HCT116 (cell line): ENCODE results near the gene LYRM4. TPM values are rescaled to one million over a fixed set of nuclear protein-coding genes. Genes with fewer than 3 reads are reported as not detected.

Experiments
- ATAC-seq: fragments of 200-7000 bp; cut with Tn5 transposase; 2 replicates; pipeline ENCODE4 v1.9.1; 2020; ENCODE audit warnings: mild to moderate bottlenecking, moderate library complexity
- BruUV-seq: library from RNA; stranded (reverse); fragments of 400-500 nt; replicated peaks from 2 replicates; lab custom pipeline; 2021; lab: Mats Ljungman, UMichigan
- CTCF ChIA-PET: fragments of 300-600 bp; sonication (Branson Sonifier 250); formaldehyde crosslinking; loops from one replicate; lab custom pipeline; 2021; ENCODE audit warnings: antibody characterized with exemption; lab: Charles Lee
- POLR2A ChIA-PET: fragments of 300-600, 350-600 bp; sonication (Branson Sonifier 250); formaldehyde crosslinking; loops from one replicate; lab custom pipeline; 2021; ENCODE audit warnings: antibody characterized with exemption; lab: Charles Lee
- RAD21 ChIA-PET, 2 experiments: fragments of 300-600 bp; sonication (Branson Sonifier 250); formaldehyde crosslinking; loops; one replicate each; lab custom pipeline; 2023; ENCODE audit warnings: low total read pairs in 2 of 2; ENCODE audit not compliant: uncharacterized antibody in 2 of 2, unreplicated experiment in 2 of 2, low non-redundant PET in 1 of 2; lab: Charles Lee
- DNase-seq: peaks from one replicate; pipeline ENCODE4 v3.0.0-alpha.2; 2010; ENCODE audit warnings: low read depth, low spot score
- H2AFZ ChIP-seq: fragments of 200-600 bp; shearing (Covaris generic), sonication (generic); 2 replicates; pipeline ENCODE4 v1.6.1; 2017; ENCODE audit warnings: low read depth, mixed run types, mixed read lengths, antibody characterized with exemption, low read length; ENCODE audit not compliant: poor library complexity, severe bottlenecking
- H3K27ac ChIP-seq: 2 replicates; pipeline ENCODE4 v1.5.1; 2012; ENCODE audit warnings: low read depth, low read length
- H3K27me3 ChIP-seq: fragments of 200-600 bp; sonication (generic); 2 replicates; pipeline ENCODE4 v1.6.1; 2016; ENCODE audit warnings: mixed run types, low read length, mixed read lengths; ENCODE audit not compliant: insufficient read depth
- H3K36me3 ChIP-seq, 2 experiments: fragments of 200-500 bp in 1 of 2; fragments of 200-600 bp in 1 of 2; sonication (Bioruptor generic) in 1 of 2; sonication (generic) in 1 of 2; 2 replicates each; pipeline versions ENCODE4 v1.5.1 to v1.6.1; 2014 to 2016; ENCODE audit warnings: low read length in 2 of 2, inconsistent platforms in 1 of 2, mixed read lengths in 1 of 2, mixed run types in 1 of 2; ENCODE audit not compliant: insufficient read depth in 2 of 2, control insufficient read depth in 1 of 2
- H3K4me1 ChIP-seq, 2 experiments: fragments of 200-600 bp in 1 of 2; sonication (generic) in 1 of 2; 2 replicates each; pipeline versions ENCODE4 v1.5.1 to v1.6.1; 2012 to 2017; ENCODE audit warnings: low read length in 2 of 2, inconsistent platforms in 1 of 2, mild to moderate bottlenecking in 1 of 2, mixed read lengths in 1 of 2, mixed run types in 1 of 2, moderate library complexity in 1 of 2; ENCODE audit not compliant: insufficient read depth in 2 of 2, control insufficient read depth in 1 of 2
- H3K4me2 ChIP-seq: fragments of 200-600 bp; sonication (generic); 2 replicates; pipeline ENCODE4 v1.6.1; 2017; ENCODE audit warnings: mixed run types, low read length, mixed read lengths
- H3K4me3 ChIP-seq, 2 experiments: fragments of 200-600 bp in 1 of 2; sonication (generic) in 1 of 2; replicated peaks in 1 of 2; 2 replicates each; pipeline ENCODE4 v1.5.1; 2011 to 2016; ENCODE audit warnings: low read length in 2 of 2, control low read depth in 1 of 2, low read depth in 1 of 2, mild to moderate bottlenecking in 1 of 2, mixed read lengths in 1 of 2, mixed run types in 1 of 2
- H3K79me2 ChIP-seq: fragments of 200-600 bp; sonication (generic); 2 replicates; pipeline ENCODE4 v1.6.1; 2017; ENCODE audit warnings: mild to moderate bottlenecking, mixed run types, low read length, moderate library complexity, mixed read lengths; ENCODE audit not compliant: insufficient read depth
- H3K9ac ChIP-seq: fragments of 200-600 bp; sonication (generic); 2 replicates; pipeline ENCODE4 v1.6.1; 2016; ENCODE audit warnings: low read length, mixed read lengths
- H3K9me2 ChIP-seq: fragments of 200-600 bp; sonication (generic), shearing (Covaris generic); 2 replicates; pipeline ENCODE4 v1.6.1; 2017; ENCODE audit warnings: mixed run types, mild to moderate bottlenecking, moderate library complexity; ENCODE audit not compliant: insufficient read depth
- H3K9me3 ChIP-seq, 2 experiments: fragments of 200-500 bp in 1 of 2; fragments of 200-600 bp in 1 of 2; sonication (Bioruptor generic) in 1 of 2; sonication (generic) in 1 of 2; 2 replicates each; pipeline ENCODE4 v1.6.1; 2014 to 2017; ENCODE audit warnings: low read length in 2 of 2, mixed read lengths in 2 of 2, inconsistent platforms in 1 of 2, low read depth in 1 of 2, mild to moderate bottlenecking in 1 of 2, mixed run types in 1 of 2, moderate library complexity in 1 of 2; ENCODE audit not compliant: control insufficient read depth in 1 of 2, insufficient read depth in 1 of 2
- H4K20me1 ChIP-seq: fragments of 200-600 bp; sonication (generic), shearing (Covaris generic); 2 replicates; pipeline ENCODE4 v1.6.1; 2017; ENCODE audit warnings: mixed run types, mild to moderate bottlenecking, moderate library complexity; ENCODE audit not compliant: insufficient read depth
- CBX3 ChIP-seq: IDR thresholded peaks from 2 replicates; pipeline ENCODE4 v1.6.1; 2012; ENCODE audit warnings: low read depth
- EGR1 ChIP-seq: IDR thresholded peaks from 2 replicates; pipeline ENCODE4 v1.6.1; 2012; ENCODE audit warnings: low read depth
- ELF1 ChIP-seq: IDR thresholded peaks from 2 replicates; pipeline ENCODE4 v1.6.1; 2012; ENCODE audit warnings: low read depth, borderline replicate concordance
- EZH2 ChIP-seq: fragments of 200-600 bp; sonication (generic); IDR thresholded peaks from 2 replicates; pipeline ENCODE4 v1.6.1; 2017; ENCODE audit warnings: antibody characterized with exemption, mixed run types
- EZH2phosphoT487 ChIP-seq: fragments of 200-600 bp; IDR thresholded peaks from 2 replicates; pipeline ENCODE4 v1.6.1; 2018; ENCODE audit warnings: antibody characterized with exemption, borderline replicate concordance
- JUND ChIP-seq: IDR thresholded peaks from 2 replicates; pipeline ENCODE4 v1.6.1; 2012
- POLR2A ChIP-seq: IDR thresholded peaks from 2 replicates; pipeline ENCODE4 v1.7.0; 2011; ENCODE audit warnings: borderline replicate concordance; ENCODE audit not compliant: insufficient read depth, insufficient read length; ENCODE audit errors: extremely low read depth
- POLR2AphosphoS5 ChIP-seq: IDR thresholded peaks from 2 replicates; pipeline ENCODE4 v1.6.1; 2011; ENCODE audit warnings: mild to moderate bottlenecking, low read depth, low read length, moderate library complexity
- RAD21 ChIP-seq: IDR thresholded peaks from 2 replicates; pipeline ENCODE4 v1.6.1; 2012; ENCODE audit warnings: low read depth, mild to moderate bottlenecking
- SIN3A ChIP-seq: IDR thresholded peaks from 2 replicates; pipeline ENCODE4 v1.6.1; 2012; ENCODE audit warnings: low read depth
- SRF ChIP-seq: IDR thresholded peaks from 2 replicates; pipeline ENCODE4 v1.6.1; 2012; ENCODE audit warnings: low read depth
- TCF7L2 ChIP-seq: IDR thresholded peaks from 2 replicates; pipeline ENCODE4 v1.7.0; 2011; ENCODE audit warnings: borderline replicate concordance, inconsistent platforms; ENCODE audit not compliant: insufficient read depth, insufficient read length; ENCODE audit errors: extremely low read depth
- YY1 ChIP-seq: IDR thresholded peaks from 2 replicates; pipeline ENCODE4 v1.6.1; 2011; ENCODE audit warnings: low read length, low read depth, moderate library complexity, mild to moderate bottlenecking; ENCODE audit not compliant: insufficient replicate concordance; ENCODE audit errors: extremely low read depth
- ZFX ChIP-seq: fragments of 450-650 bp; IDR thresholded peaks from 2 replicates; pipeline ENCODE4 v1.6.1; 2017
- ZNF274 ChIP-seq: fragments of 200-500 bp; sonication (Bioruptor generic); IDR thresholded peaks from 2 replicates; pipeline ENCODE4 v1.6.1; 2014; ENCODE audit warnings: mild to moderate bottlenecking, low read depth, low read length, inconsistent platforms
- intact Hi-C: fragments of 100-400 bp; cut with micrococcal nuclease; formaldehyde crosslinking; loops from 2 replicates; pipeline ENCODE4 v1.10.0; 2022
- total RNA-seq: library from RNA; stranded (reverse); gene quantifications from one replicate; pipeline ENCODE4 v1.2.1, GENCODE V29; 2021; ENCODE audit not compliant: unreplicated experiment
- TF ChIP-seq, protein P1 (sequence below): IDR thresholded peaks from 2 replicates; pipeline ENCODE4 v1.6.1; 2012; ENCODE audit warnings: low read depth
- TF ChIP-seq, protein P2 (sequence below): IDR thresholded peaks from 2 replicates; pipeline ENCODE4 v1.6.1; 2011; ENCODE audit warnings: mild to moderate bottlenecking, low read length, moderate library complexity; ENCODE audit not compliant: insufficient replicate concordance; ENCODE audit errors: extremely low read depth
- TF ChIP-seq, protein P3 (sequence below), 3 experiments: fragments of 200-600 bp in 1 of 3; sonication (generic) in 1 of 3; IDR thresholded peaks in 2 of 3; conservative IDR thresholded peaks in 1 of 3; 2 replicates each; pipeline ENCODE4 v1.5.1; 2012 to 2017; ENCODE audit warnings: low read depth in 2 of 3, low read length in 2 of 3, antibody characterized with exemption in 1 of 3, borderline replicate concordance in 1 of 3, control low read depth in 1 of 3, mild to moderate bottlenecking in 1 of 3, mixed read lengths in 1 of 3, mixed run types in 1 of 3, moderate library complexity in 1 of 3; ENCODE audit not compliant: insufficient read depth in 1 of 3
- TF ChIP-seq, protein P4 (sequence below): IDR thresholded peaks from 2 replicates; pipeline ENCODE4 v1.6.1; 2012

LYRM4 gene
- total RNA-seq, 1 experiment from 2014 or later: 30.1 TPM

- ATAC-seq: no peak
- no peak overlapping the region for H3K4me2 ChIP-seq
- BruUV-seq: no TSS peak
- POLR2A ChIA-PET: no interaction called here
- no peaks in the 10 kb centered on the region; the same call in 1 of the 2 replicates for H4K20me1 ChIP-seq
- no peaks in the 10 kb centered on the region for H3K27me3 ChIP-seq
- intact Hi-C loops: no loop called here
- CTCF ChIA-PET: no interaction called here
- RAD21 ChIA-PET: no interaction called here
- no peaks in the 10 kb centered on the region for H3K9me2 ChIP-seq
- H3K27ac ChIP-seq: no peak overlapping the region
- H3K36me3 ChIP-seq: no peaks in the 10 kb centered on the region
- no peak overlapping the region for H3K4me3 ChIP-seq
- no peak overlapping the region for H2AFZ ChIP-seq
- H3K79me2 ChIP-seq: no peaks in the 10 kb centered on the region
- peaks cover 0 to 8% of the 10 kb centered on the region in 2 experiments; a peak in 2 of 4 replicates for H3K4me1 ChIP-seq
- TF ChIP-seq SRF (no peak), YY1 (no peak), ZFX (no peak), RAD21 (no peak), POLR2AphosphoS5 (no peak), JUND (no peak), TCF7L2 (no peak), CBX3 (no peak), ELF1 (no peak), EGR1 (no peak), SIN3A (no peak), ZNF274 (no peak), POLR2A (no peak), EZH2 (no peak), EZH2phosphoT487 (no peak)
- TF ChIP-seq, protein P1, sequence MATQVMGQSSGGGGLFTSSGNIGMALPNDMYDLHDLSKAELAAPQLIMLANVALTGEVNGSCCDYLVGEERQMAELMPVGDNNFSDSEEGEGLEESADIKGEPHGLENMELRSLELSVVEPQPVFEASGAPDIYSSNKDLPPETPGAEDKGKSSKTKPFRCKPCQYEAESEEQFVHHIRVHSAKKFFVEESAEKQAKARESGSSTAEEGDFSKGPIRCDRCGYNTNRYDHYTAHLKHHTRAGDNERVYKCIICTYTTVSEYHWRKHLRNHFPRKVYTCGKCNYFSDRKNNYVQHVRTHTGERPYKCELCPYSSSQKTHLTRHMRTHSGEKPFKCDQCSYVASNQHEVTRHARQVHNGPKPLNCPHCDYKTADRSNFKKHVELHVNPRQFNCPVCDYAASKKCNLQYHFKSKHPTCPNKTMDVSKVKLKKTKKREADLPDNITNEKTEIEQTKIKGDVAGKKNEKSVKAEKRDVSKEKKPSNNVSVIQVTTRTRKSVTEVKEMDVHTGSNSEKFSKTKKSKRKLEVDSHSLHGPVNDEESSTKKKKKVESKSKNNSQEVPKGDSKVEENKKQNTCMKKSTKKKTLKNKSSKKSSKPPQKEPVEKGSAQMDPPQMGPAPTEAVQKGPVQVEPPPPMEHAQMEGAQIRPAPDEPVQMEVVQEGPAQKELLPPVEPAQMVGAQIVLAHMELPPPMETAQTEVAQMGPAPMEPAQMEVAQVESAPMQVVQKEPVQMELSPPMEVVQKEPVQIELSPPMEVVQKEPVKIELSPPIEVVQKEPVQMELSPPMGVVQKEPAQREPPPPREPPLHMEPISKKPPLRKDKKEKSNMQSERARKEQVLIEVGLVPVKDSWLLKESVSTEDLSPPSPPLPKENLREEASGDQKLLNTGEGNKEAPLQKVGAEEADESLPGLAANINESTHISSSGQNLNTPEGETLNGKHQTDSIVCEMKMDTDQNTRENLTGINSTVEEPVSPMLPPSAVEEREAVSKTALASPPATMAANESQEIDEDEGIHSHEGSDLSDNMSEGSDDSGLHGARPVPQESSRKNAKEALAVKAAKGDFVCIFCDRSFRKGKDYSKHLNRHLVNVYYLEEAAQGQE: no peak
- TF ChIP-seq, protein P2, sequence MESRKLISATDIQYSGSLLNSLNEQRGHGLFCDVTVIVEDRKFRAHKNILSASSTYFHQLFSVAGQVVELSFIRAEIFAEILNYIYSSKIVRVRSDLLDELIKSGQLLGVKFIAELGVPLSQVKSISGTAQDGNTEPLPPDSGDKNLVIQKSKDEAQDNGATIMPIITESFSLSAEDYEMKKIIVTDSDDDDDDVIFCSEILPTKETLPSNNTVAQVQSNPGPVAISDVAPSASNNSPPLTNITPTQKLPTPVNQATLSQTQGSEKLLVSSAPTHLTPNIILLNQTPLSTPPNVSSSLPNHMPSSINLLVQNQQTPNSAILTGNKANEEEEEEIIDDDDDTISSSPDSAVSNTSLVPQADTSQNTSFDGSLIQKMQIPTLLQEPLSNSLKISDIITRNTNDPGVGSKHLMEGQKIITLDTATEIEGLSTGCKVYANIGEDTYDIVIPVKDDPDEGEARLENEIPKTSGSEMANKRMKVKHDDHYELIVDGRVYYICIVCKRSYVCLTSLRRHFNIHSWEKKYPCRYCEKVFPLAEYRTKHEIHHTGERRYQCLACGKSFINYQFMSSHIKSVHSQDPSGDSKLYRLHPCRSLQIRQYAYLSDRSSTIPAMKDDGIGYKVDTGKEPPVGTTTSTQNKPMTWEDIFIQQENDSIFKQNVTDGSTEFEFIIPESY: no peak
- TF ChIP-seq, protein P3, sequence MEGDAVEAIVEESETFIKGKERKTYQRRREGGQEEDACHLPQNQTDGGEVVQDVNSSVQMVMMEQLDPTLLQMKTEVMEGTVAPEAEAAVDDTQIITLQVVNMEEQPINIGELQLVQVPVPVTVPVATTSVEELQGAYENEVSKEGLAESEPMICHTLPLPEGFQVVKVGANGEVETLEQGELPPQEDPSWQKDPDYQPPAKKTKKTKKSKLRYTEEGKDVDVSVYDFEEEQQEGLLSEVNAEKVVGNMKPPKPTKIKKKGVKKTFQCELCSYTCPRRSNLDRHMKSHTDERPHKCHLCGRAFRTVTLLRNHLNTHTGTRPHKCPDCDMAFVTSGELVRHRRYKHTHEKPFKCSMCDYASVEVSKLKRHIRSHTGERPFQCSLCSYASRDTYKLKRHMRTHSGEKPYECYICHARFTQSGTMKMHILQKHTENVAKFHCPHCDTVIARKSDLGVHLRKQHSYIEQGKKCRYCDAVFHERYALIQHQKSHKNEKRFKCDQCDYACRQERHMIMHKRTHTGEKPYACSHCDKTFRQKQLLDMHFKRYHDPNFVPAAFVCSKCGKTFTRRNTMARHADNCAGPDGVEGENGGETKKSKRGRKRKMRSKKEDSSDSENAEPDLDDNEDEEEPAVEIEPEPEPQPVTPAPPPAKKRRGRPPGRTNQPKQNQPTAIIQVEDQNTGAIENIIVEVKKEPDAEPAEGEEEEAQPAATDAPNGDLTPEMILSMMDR (IDR thresholded peaks at IDR 0.05 in 2 of 3, conservative IDR thresholded peaks at IDR 0.05 in 1 of 3; ENCODE audit: borderline replicate concordance in 1 of 3, insufficient read depth in 1 of 3, low read depth in 2 of 3, low read length in 2 of 3): no peak
- TF ChIP-seq, protein P4, sequence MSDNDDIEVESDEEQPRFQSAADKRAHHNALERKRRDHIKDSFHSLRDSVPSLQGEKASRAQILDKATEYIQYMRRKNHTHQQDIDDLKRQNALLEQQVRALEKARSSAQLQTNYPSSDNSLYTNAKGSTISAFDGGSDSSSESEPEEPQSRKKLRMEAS: no peak
- TF ChIP-seq, all 23 proteins: peak for 0
- DNase-seq: no peak
- no peaks in the 10 kb centered on the region for H3K9me3 ChIP-seq
- no peak overlapping the region for H3K9ac ChIP-seq
These were observed 26.0 kb upstream of the LYRM4 start for GRCh38 chr6:5286780-5287179.
